HEK293 (cell line): ENCODE measurements around the gene JAKMIP1.

Experiments
- CTCF ChIA-PET: fragments of 350-600 bp; formaldehyde crosslinking; extraction: SDS; loops from one replicate; lab custom pipeline; 2021; ENCODE audit warnings: antibody characterized with exemption; lab: Yijun Ruan, JAX
- POLR2A ChIA-PET: fragments of 300-600 bp; formaldehyde crosslinking; extraction: SDS; loops from one replicate; lab custom pipeline; 2020; ENCODE audit warnings: antibody characterized with exemption, inconsistent platforms; lab: Yijun Ruan, JAX
- H3K27ac ChIP-seq: fragments of 200-500 bp; sonication (Bioruptor generic); 2 replicates; pipeline ENCODE4 v1.5.1; 2014; ENCODE audit warnings: low read depth, low read length, control low read depth, inconsistent platforms; ENCODE audit errors: extremely low read depth
- H3K36me3 ChIP-seq, 2 experiments: fragments of 200-500 bp in 1 of 2; sonication (Bioruptor generic) in 1 of 2; 1 replicate in 1 of 2; 2 replicates in 1 of 2; pipeline ENCODE4 v1.5.1; 2014 to 2017; ENCODE audit warnings: inconsistent platforms in 2 of 2, low read length in 2 of 2; ENCODE audit not compliant: control insufficient read depth in 2 of 2, insufficient read depth in 1 of 2
- H3K4me1 ChIP-seq: fragments of 200-500 bp; sonication (Bioruptor generic); 2 replicates; pipeline ENCODE4 v1.5.1; 2014; ENCODE audit warnings: mild to moderate bottlenecking, low read length, inconsistent platforms; ENCODE audit not compliant: control insufficient read depth, insufficient read depth
- H3K4me3 ChIP-seq: 2 replicates; pipeline ENCODE4 v1.5.1; 2011; ENCODE audit warnings: low read depth, mild to moderate bottlenecking, control low read depth, low read length, moderate library complexity
- H3K9me3 ChIP-seq: fragments of 200-500 bp; sonication (Bioruptor generic); 2 replicates; pipeline ENCODE4 v1.5.1; 2014; ENCODE audit warnings: low read depth, low read length, inconsistent platforms; ENCODE audit not compliant: control insufficient read depth, insufficient read depth
- AEBP2 ChIP-seq: fragments of 450-650 bp; formaldehyde crosslinking; IDR thresholded peaks from 2 replicates; pipeline ENCODE4 v1.5.1; 2016; ENCODE audit warnings: missing biosample characterization, missing genetic modification characterization, borderline replicate concordance
- MZF1 ChIP-seq: fragments of 450-650 bp; formaldehyde crosslinking; IDR thresholded peaks from 2 replicates; pipeline ENCODE4 v1.5.1; 2017; ENCODE audit warnings: missing biosample characterization, missing genetic modification characterization, borderline replicate concordance
- PATZ1 ChIP-seq: fragments of 450-650 bp; formaldehyde crosslinking; IDR thresholded peaks from 2 replicates; pipeline ENCODE4 v1.5.1; 2016; ENCODE audit warnings: missing biosample characterization, missing genetic modification characterization
- SCRT1 ChIP-seq: fragments of 450-650 bp; formaldehyde crosslinking; IDR thresholded peaks from 2 replicates; pipeline ENCODE4 v1.5.1; 2016; ENCODE audit warnings: missing biosample characterization, missing genetic modification characterization, borderline replicate concordance
- SP2 ChIP-seq: fragments of 450-650 bp; formaldehyde crosslinking; IDR thresholded peaks from 2 replicates; pipeline ENCODE4 v1.5.1; 2016; ENCODE audit warnings: missing biosample characterization, missing genetic modification characterization
- TRIM28 ChIP-seq: IDR thresholded peaks from 2 replicates; pipeline ENCODE4 v1.6.1; 2011; ENCODE audit warnings: low read length, control low read depth, borderline replicate concordance
- YY1 ChIP-seq: fragments of 450-650 bp; formaldehyde crosslinking; IDR thresholded peaks from 2 replicates; pipeline ENCODE4 v1.5.1; 2018; ENCODE audit warnings: missing biosample characterization, missing genetic modification characterization
- ZBTB20 ChIP-seq: fragments of 450-650 bp; formaldehyde crosslinking; IDR thresholded peaks from 2 replicates; pipeline ENCODE4 v1.5.1; 2016; ENCODE audit warnings: missing biosample characterization, missing genetic modification characterization
- ZNF10 ChIP-seq: fragments of 450-650 bp; formaldehyde crosslinking; IDR thresholded peaks from 2 replicates; pipeline ENCODE4 v1.5.1; 2017; ENCODE audit warnings: missing biosample characterization, missing genetic modification characterization
- ZNF133 ChIP-seq: fragments of 450-650 bp; formaldehyde crosslinking; IDR thresholded peaks from 2 replicates; pipeline ENCODE4 v1.5.1; 2016; ENCODE audit warnings: missing biosample characterization, missing genetic modification characterization
- ZNF248 ChIP-seq: fragments of 450-650 bp; formaldehyde crosslinking; IDR thresholded peaks from 2 replicates; pipeline ENCODE4 v1.5.1; 2017; ENCODE audit warnings: missing biosample characterization, missing genetic modification characterization
- ZNF26 ChIP-seq: fragments of 450-650 bp; formaldehyde crosslinking; IDR thresholded peaks from 2 replicates; pipeline ENCODE4 v1.5.1; 2016; ENCODE audit warnings: missing biosample characterization, missing genetic modification characterization
- ZNF350 ChIP-seq: fragments of 450-650 bp; formaldehyde crosslinking; IDR thresholded peaks from 2 replicates; pipeline ENCODE4 v1.5.0; 2017; ENCODE audit warnings: missing biosample characterization, mild to moderate bottlenecking, missing genetic modification characterization
- ZNF391 ChIP-seq: fragments of 450-650 bp; formaldehyde crosslinking; IDR thresholded peaks from 2 replicates; pipeline ENCODE4 v1.5.1; 2016; ENCODE audit warnings: low read depth, missing biosample characterization, missing genetic modification characterization, borderline replicate concordance
- ZNF398 ChIP-seq: fragments of 450-650 bp; formaldehyde crosslinking; IDR thresholded peaks from 2 replicates; pipeline ENCODE4 v1.5.1; 2017; ENCODE audit warnings: missing biosample characterization, missing genetic modification characterization
- ZNF510 ChIP-seq: fragments of 450-650 bp; formaldehyde crosslinking; IDR thresholded peaks from 2 replicates; pipeline ENCODE4 v1.5.1; 2018; ENCODE audit warnings: mild to moderate bottlenecking, missing genetic modification characterization, missing biosample characterization; ENCODE audit not compliant: insufficient replicate concordance
- ZNF514 ChIP-seq: fragments of 450-650 bp; formaldehyde crosslinking; IDR thresholded peaks from 2 replicates; pipeline ENCODE4 v1.5.1; 2016; ENCODE audit warnings: missing biosample characterization, missing genetic modification characterization
- ZNF561 ChIP-seq: fragments of 450-650 bp; IDR thresholded peaks from 2 replicates; pipeline ENCODE4 v1.5.1; 2018; ENCODE audit warnings: missing biosample characterization, missing genetic modification characterization, borderline replicate concordance
- ZNF596 ChIP-seq: fragments of 450-650 bp; IDR thresholded peaks from 2 replicates; pipeline ENCODE4 v1.5.0; 2018; ENCODE audit warnings: missing biosample characterization, mild to moderate bottlenecking, missing genetic modification characterization, moderate library complexity
- ZNF600 ChIP-seq: fragments of 450-650 bp; formaldehyde crosslinking; IDR thresholded peaks from 2 replicates; pipeline ENCODE4 v1.5.1; 2016; ENCODE audit warnings: missing biosample characterization, missing genetic modification characterization
- ZNF621 ChIP-seq: fragments of 450-650 bp; formaldehyde crosslinking; IDR thresholded peaks from 2 replicates; pipeline ENCODE4 v1.5.1; 2017; ENCODE audit warnings: missing biosample characterization, missing genetic modification characterization
- ZNF639 ChIP-seq: fragments of 450-650 bp; formaldehyde crosslinking; IDR thresholded peaks from 2 replicates; pipeline ENCODE4 v1.5.1; 2016; ENCODE audit warnings: missing biosample characterization, missing genetic modification characterization
- ZNF654 ChIP-seq: fragments of 450-650 bp; formaldehyde crosslinking; IDR thresholded peaks from 2 replicates; pipeline ENCODE4 v1.5.1; 2016; ENCODE audit warnings: low read depth, missing biosample characterization, missing genetic modification characterization
- ZNF701 ChIP-seq: fragments of 450-650 bp; formaldehyde crosslinking; IDR thresholded peaks from 2 replicates; pipeline ENCODE4 v1.5.1; 2016; ENCODE audit warnings: missing biosample characterization, missing genetic modification characterization
- ZNF704 ChIP-seq: fragments of 450-650 bp; formaldehyde crosslinking; IDR thresholded peaks from 2 replicates; pipeline ENCODE4 v1.5.1; 2016; ENCODE audit warnings: missing biosample characterization, missing genetic modification characterization
- ZNF707 ChIP-seq: fragments of 450-650 bp; formaldehyde crosslinking; IDR thresholded peaks from 2 replicates; pipeline ENCODE4 v1.5.1; 2016; ENCODE audit warnings: missing biosample characterization, missing genetic modification characterization
- ZNF747 ChIP-seq: fragments of 450-650 bp; formaldehyde crosslinking; IDR thresholded peaks from 2 replicates; pipeline ENCODE4 v1.5.1; 2016; ENCODE audit warnings: missing biosample characterization, missing genetic modification characterization
- ZNF785 ChIP-seq: fragments of 450-650 bp; formaldehyde crosslinking; IDR thresholded peaks from 2 replicates; pipeline ENCODE4 v1.5.1; 2016; ENCODE audit warnings: missing biosample characterization, missing genetic modification characterization
- ZNF791 ChIP-seq: fragments of 450-650 bp; formaldehyde crosslinking; IDR thresholded peaks from 2 replicates; pipeline ENCODE4 v1.5.1; 2016; ENCODE audit warnings: missing biosample characterization, missing genetic modification characterization

Gene JAKMIP1

GRCh38 chr4:6204871-6205566 is 4.7 kb upstream of the JAKMIP1 start (continued):
- no peak for TF ChIP-seq ZNF596 (tag by site-specific recombination)
- no peak for TF ChIP-seq ZNF510 (tag by site-specific recombination)
- no peak for TF ChIP-seq ZNF639 (tag by site-specific recombination)
- no peak for TF ChIP-seq ZNF248 (tag by site-specific recombination)
- no peak for TF ChIP-seq TRIM28
- no peak for TF ChIP-seq YY1
- no peak for TF ChIP-seq ZNF600 (tag by site-specific recombination)
- no peak for TF ChIP-seq ZNF350 (tag by site-specific recombination)
- TF ChIP-seq ZNF398 (tag by site-specific recombination), result no peak
- TF ChIP-seq ZNF10 (tag by site-specific recombination), result no peak
- TF ChIP-seq ZNF785 (tag by site-specific recombination), result no peak
- no peak for TF ChIP-seq ZNF621 (tag by site-specific recombination)
- no peak for TF ChIP-seq ZNF133 (tag by site-specific recombination)
- TF ChIP-seq ZNF514 (tag by site-specific recombination), result no peak

GRCh38 chr4:6204098-6204497 is 3.7 kb upstream of the JAKMIP1 start:
- CTCF ChIA-PET, result interaction anchor here (2.1 kb wide), 1 partner anchor 46 kb away, joined by 6 read pairs; no protein-coding TSS in a partner anchor
- H3K4me1 ChIP-seq, result no peaks in the 10 kb centered on the region
- TF ChIP-seq ZNF701 (tag by site-specific recombination) (no peak), ZNF654 (tag by site-specific recombination) (no peak), MZF1 (tag by site-specific recombination) (no peak), ZNF747 (tag by site-specific recombination) (no peak), ZNF707 (tag by site-specific recombination) (no peak), ZNF391 (no peak), AEBP2 (tag by site-specific recombination) (no peak), ZBTB20 (tag by site-specific recombination) (no peak), SP2 (tag by site-specific recombination) (no peak), SCRT1 (no peak), ZNF561 (tag by site-specific recombination) (no peak), PATZ1 (tag by site-specific recombination) (no peak), ZNF10 (tag by site-specific recombination) (no peak), ZNF791 (tag by site-specific recombination) (no peak), ZNF704 (tag by site-specific recombination) (no peak), ZNF26 (tag by site-specific recombination) (no peak)

More at GRCh38 chr4:6204098-6204497, 3.7 kb upstream of the JAKMIP1 start:
- Histone ChIP-seq H3K9me3 (no peaks in the 10 kb centered on the region), H3K4me3 (no peak overlapping the region), H3K36me3 (no peaks in the 10 kb centered on the region), H3K27ac (no peak overlapping the region)
- POLR2A ChIA-PET, result no interaction called here
